Activated CD4-positive, alpha-beta T cell treated with anti-CD3 and anti-CD28 coated beads for 24 hours (primary cell): ENCODE data around the gene IFT81.

Experiments
- DNase-seq, 2 donors: peaks; one replicate each; pipeline ENCODE4 v3.0.0-alpha.2; 2020; ENCODE audit warnings: low read depth in 2 of 2

IFT81 gene

GRCh38 chr12:110159671-110160245 is 35.6 kb downstream of the IFT81 start:
- no peak for DNase-seq

GRCh38 chr12:110165540-110166159 is 41.5 kb downstream of the IFT81 start:
- no peak for DNase-seq

- DNase-seq, result no peak
Measured at GRCh38 chr12:110168732-110169455, 44.7 kb downstream of the IFT81 start.

DNA sequence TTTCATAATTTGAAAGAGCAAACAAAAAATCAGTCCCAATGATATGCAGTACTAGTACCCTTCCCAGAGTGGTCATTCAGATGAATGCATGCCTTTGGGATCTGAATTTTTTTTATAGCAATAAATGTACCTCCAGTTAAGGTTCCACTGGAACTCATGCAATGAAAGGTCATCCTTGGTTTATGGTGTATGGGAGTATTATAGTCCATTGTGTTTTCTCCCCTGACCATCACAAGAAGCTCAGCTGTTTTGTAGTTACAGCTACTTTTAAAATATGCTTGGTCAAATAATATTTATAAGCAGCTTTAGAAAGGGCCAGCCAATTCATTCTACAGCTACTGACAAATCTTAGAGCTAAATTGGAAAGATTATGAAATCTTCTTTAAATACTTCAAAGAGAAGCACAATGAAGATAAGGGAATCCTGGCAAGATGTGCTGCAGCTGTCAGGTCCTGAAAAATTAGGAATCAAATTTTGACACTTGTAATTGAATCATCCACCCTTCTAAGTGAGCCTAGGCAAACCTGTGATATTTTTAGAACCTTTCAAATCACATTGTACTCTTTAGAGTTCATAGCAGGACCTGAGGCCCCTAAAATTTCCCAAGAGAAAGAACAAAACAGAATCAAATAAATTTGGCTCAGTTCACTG is 46.5 kb downstream of the IFT81 start:
- no peak for DNase-seq

DNA sequence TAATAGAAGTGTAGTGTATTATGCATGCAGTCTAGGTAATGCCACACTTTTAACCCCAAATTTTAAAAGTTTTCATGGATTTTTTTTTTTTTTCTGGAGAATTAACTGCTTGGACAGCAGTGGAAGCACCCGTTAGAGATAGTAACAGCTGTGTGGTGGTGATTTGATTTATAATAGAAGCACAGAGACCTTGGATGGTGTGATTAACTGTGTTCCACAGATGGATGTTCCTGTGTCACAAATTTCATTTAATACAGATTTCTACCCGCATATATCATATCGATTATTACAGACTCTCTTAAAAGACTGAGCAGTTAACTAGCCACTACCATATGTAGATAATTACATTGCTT is 47.0 kb downstream of the IFT81 start:
- DNase-seq, result no peak

- DNase-seq, result no peak
Measured at GRCh38 chr12:110171636-110172035, 47.5 kb downstream of the IFT81 start.

DNA sequence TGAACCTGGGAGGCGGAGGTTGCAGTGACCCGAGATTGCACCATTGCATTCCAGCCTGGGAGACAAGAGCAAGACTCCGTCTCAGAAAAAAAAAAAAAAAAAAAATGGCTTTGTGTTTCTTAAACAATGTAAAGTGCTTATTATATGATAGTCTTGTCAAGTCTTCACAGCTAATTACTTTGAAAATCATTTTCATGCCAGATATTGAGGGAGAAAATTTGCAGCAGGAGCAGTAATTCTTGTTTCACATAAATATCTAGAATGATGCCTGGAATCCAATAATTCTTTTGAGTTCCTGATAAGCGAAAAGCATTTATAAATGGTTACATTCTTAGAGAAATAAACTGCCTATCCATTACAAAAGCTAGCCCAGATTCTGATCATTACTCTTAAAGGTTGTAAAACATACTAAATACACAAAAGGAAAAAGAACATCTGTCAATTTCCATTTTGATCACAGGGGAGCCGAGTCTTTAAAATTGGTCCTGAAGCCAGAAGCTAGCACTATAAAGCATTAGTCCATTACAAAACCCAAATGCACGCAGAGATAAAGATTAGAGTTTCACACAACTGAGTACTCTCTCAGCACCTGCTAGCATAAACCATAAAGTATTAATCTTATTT is 50.3 kb downstream of the IFT81 start:
- no peak for DNase-seq

- DNase-seq, result no peak
Measured at GRCh38 chr12:110175201-110175600, 51.0 kb downstream of the IFT81 start.

DNA sequence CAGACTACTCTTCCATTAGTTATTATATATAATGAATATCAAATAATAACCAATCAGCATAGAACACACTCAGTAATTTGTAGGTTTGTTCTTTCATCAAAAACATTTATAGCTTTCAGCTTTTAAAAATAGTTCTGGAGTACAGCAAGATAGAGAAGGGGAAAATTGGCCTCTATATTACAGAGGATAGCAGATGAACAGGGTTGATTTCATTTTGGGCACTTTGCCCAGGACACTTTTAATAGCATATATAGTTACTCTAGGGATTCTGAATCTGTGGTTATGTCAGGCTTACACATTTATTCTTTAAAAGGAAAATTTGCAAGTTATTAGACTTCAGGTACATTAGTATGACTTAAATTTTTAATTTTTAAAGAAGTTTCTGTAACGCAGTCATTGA is 52.6 kb downstream of the IFT81 start:
- DNase-seq, result no peak

GRCh38 chr12:110179291-110179690 is 55.1 kb downstream of the IFT81 start:
- no peak for DNase-seq

- DNase-seq, result no peak
Measured at GRCh38 chr12:110180591-110181005, 56.4 kb downstream of the IFT81 start.

DNA sequence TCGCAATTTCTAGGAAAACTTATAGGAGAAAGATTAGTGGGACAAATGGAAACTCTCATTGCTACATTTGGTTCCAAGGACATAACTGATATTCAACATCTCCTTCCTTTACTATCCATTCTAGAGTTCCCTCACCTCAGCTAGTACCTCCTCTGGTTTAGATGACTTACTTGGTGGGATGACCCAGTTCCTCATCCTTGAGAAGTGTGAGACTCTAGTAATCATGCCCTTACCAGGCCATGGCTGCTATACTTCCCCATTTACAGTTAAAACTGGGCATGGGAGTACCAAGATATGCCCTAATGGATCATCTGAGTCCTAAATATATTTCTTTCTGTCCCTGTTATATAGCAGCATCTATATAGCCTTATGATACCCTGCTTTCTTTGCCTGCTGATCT is 58.1 kb downstream of the IFT81 start:
- DNase-seq, result no peak

- DNase-seq, result no peak
Measured at GRCh38 chr12:110183386-110183785, 59.2 kb downstream of the IFT81 start.

GRCh38 chr12:110185626-110186025 is 61.5 kb downstream of the IFT81 start:
- no peak for DNase-seq

DNA sequence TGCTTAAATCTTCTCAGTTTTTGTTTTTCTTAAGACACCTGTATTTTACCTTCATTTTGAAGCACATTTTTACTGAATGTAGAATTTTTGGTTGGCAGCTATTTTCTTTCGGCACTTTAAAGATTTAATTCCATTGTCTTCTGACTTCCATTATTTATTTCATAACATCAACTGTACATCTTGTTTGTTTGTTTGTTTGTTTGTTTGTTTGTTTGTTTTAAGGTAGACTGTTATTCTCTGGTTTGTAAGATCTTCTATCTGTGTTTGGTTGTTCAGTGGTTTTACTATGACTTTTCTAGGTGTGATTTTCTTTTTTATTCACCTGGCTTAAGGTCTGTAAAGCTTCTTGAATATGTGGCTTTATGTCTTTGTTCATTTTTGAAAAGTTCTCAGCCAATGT is 61.9 kb downstream of the IFT81 start:
- DNase-seq, result no peak

GRCh38 chr12:110193196-110193595 is 69.0 kb downstream of the IFT81 start:
- DNase-seq, result no peak

DNA sequence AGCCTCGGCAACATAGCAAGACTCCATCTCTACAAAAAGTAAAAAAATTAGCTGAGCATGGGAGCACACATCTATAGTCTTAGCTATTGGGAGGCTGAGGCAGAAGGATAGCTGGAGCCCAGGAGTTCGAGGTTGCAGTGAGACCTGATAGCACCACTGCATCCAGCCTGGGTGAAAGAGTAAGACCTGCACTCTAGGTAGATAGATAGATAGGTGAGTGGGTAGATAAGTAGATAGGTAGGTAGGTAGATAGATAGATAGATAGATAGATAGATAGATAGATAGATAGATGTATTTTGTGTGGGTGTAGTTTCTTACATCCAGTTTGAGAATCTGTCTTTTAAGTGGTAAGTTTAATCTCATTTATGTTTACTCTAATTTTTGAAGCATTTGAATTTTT is 72.8 kb downstream of the IFT81 start:
- DNase-seq, result no peak

- DNase-seq, result no peak
Measured at GRCh38 chr12:110198386-110198785, 74.2 kb downstream of the IFT81 start.

- no peak for DNase-seq
Measured at GRCh38 chr12:110199339-110200123, 75.4 kb downstream of the IFT81 start.

GRCh38 chr12:110200124-110200417 is 75.9 kb downstream of the IFT81 start:
- no peak for DNase-seq

DNA sequence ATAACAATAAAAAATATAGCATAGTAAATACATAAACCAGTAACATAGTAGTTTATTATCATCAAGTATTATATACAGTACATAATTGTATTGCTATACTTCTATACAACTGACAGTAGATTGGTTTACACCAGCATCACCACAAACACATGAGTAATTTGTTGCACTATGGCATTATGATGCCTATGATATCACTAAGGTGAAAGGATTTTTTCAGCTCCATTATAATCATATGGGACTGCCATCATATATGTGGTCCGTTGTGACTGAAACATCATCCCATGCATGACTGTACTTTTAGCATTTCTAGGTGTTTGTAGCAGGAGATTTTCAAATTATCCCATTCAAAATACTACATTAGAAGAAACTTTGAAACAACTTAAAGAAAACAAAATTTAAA is 77.8 kb downstream of the IFT81 start:
- DNase-seq, result no peak

DNA sequence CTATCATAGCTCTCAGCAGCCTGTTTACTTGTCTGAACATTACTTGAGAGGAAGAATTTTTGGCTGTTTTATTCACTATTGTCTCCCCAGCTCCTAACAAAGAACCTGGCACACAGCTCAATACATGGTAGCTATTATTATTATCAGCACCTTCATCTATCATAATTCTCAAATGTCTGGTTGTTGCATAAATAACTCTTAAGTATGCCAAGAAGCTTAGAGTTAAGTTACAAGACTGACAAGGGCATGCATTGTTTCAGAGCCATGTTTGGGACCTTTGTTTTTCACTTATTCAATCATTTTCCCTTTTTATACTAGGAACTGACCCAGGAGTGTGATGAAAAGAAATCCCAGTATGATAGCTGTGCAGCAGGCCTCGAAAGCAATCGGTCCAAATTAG is 79.4 kb downstream of the IFT81 start:
- DNase-seq, result no peak
